ENCODE data around the gene MR1. TPM values are rescaled to one million over a fixed set of nuclear protein-coding genes. Genes with fewer than 3 reads are reported as not detected.

MR1 gene
- 9.6 TPM for total RNA-seq

DNA sequence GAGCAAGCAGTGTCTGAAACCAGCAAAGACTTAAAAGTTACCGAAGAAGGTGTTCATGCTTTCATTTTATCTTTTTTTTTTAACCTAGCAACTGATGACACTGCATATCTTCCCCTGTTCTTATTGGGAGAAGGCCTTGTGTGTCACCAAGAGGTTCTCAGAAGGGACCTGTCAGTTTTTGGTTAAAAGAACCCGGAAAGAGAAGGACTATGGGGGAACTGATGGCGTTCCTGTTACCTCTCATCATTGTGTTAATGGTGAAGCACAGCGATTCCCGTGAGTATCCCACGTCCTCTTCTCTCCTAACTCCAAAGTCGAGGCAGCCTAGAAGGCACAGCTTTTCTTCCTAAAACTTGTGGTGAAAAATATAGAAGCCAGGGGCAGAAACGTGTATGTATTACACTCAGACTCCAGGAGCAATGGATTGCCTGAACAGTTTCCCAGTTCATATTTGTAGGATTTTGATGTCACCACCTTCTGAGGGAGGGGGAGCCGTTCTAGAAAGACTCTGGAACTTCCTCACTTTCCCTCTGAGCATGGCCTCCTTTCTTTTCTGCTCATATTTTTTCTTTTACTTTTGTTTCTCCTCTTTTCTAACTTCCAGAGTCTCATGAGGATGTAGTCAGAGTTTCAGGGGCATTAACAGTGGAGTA, at the start of gene MR1:
Gene MR1, plus strand, starts transcription at position 185 of the 653 bp plus-strand sequence. Its CDS starts 25 bp downstream, at position 210.
- peak; percentile 85 for DNase-seq

DNA sequence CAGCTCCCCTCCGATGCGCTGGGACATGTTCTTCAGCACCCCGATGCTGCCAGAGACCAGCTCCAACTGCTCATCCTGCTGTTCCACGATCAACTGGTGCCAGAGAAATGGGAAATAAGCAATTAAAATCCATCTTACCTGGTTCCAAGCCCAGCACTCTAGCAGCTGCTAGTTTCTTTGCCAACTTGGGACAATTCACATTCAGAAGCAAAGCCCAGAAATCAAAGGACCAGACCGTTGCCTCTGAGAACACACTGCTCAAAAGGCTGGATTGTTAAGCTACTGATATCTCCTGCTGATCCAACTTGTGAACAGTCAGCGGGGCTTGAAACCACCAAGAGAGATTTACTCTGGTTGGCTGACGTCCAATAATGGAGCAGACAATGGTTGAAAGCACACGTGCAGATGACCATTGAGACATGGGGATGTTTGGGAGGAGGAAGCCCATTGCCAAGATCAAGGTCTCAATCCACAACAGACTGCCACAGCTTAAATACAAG, 45.5 kb upstream of the MR1 start:
- no peak for DNase-seq

- DNase-seq: no peak
These were observed 39.5 kb upstream of the MR1 start for GRCh38 chr1:180994262-180994661.

GRCh38 chr1:180997843-180998504, 35.8 kb upstream of the MR1 start:
- DNase-seq: no peak

- DNase-seq: no peak
These were observed 32.5 kb upstream of the MR1 start for GRCh38 chr1:181001091-181001780.

DNA sequence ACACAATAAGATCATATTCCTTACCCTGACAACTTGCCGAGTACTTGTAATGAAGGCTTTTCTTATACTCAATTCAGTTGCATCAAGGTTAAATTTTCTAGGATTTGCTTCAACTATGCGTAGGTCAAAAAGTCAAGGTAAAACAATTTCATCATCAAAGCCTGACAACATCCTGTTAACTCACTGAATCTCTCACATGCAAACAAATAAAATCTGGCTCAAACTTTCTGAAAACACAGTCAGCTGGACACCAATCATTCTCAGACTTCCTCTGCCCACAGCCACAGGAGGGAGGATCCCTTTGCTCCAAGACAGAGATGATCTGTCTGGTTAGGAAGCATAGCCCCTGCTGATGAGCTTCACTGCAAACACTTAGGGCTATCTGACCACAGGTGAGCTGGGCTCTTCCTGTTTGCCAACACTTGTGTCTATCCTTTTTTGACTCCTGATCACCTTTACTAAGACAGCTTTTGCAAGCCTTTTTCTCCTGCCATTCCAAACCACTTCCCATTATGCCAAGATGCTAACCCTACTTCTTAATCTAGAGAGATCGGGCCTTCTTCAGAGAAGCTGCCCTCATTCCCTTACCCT, 31.1 kb upstream of the MR1 start:
- no peak for DNase-seq

DNA sequence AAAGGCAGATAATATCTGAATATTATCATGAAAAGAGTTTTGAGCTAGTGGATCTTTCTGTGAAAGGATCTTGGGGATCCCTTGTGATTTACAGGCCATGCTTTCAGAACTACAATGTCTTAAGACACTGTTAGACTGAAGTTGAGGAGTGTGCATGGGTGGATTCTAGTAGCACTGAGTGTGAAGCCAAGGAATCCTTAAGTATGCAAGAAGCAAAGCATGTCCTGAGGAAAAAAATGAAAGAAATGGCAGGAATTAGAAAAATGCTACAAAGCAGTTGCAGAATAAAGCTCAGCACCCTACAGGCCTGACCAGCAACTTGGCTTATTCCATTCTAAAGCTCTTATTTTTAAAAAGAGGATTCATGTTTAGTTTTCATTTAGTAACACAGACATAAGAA, 23.0 kb upstream of the MR1 start:
- DNase-seq: peak; percentile 7

- no peak for DNase-seq
These were observed 22.2 kb upstream of the MR1 start for GRCh38 chr1:181011301-181012202.

DNA sequence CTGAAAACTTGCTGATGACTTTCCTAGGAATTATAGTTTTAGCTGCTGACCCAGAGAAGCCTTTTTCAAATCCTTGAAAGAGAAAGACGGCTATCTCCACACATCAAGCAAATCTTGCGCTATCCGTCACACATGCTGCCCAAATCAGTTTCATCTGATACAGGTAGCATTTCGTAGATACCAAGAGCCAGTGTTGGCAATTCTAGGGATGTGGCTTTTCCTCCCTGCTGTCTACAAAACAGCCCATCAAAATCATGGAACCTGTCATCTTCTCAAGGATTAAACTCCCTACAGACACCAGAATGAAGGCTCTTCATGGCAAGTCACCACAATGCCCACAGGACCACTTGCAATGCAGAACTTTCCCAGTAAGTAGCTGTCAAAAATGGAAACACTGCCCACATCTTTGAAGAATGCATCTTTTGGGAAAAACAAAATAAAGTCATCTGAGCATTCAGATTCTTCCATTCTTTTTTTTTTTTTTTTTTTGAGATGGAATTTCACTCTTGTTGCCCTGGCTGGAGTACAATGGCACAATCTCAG, 21.5 kb upstream of the MR1 start:
- no peak for DNase-seq

GRCh38 chr1:181013144-181013543, 20.6 kb upstream of the MR1 start:
- DNase-seq: no peak

- no peak for DNase-seq
These were observed 19.1 kb upstream of the MR1 start for GRCh38 chr1:181014477-181015250.

GRCh38 chr1:181015251-181015615, 18.6 kb upstream of the MR1 start:
- no peak for DNase-seq

DNA sequence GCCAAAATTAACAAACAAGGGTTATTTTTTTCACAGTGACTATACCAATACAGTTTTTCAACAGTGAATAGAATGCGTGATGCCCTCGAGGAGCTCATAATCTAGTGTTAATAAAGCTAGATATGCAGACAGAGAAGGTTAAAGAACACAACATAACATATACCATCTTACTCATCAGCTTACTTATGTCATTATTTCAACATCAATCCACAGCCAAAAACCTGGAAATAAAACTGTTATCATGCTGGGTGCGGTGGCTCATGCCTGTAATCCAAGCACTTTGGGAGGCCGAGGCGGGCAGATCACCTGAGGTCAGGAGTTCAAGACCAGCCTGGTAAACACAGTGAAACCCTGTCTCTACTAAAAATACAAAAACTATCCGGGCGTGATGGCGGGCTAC, 17.2 kb upstream of the MR1 start:
- no peak for DNase-seq

DNA sequence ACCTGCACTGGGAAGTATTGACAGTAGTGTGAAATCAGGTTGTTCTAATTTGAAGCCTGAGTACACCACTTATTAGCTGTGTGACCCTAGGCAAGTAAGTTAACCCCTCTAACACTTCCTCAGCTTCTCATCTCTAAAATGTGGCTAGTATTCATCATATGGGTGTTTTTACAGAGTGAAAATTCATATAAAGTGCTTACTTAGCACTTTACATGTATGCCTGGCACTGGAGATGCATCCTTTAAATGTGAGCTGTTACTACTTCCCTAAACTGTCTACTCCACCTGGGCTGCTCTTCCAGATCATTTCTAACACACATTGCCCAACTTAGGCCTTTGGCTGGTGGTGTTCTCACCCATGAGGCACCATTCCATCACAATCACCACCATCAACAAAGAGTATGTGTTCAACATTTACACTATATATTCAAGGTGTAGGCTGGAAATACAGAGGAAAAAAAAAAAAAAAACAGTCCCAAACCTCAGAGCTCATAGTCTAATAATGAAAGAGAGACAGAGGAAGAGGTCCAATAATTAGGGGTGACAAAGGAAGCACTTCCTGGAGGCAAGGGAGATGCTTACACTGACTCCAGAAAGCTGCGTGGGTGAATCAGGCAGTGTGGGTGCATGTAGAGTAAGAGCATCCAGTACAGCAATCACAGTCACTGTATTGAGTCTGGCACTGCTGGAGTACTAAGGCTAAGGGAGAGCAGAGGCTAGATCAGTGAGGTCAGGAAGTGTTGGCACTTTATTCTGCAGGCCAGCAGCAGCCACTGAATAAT, 14.7 kb upstream of the MR1 start:
- no peak for DNase-seq

- no peak for DNase-seq
These were observed 12.6 kb upstream of the MR1 start for GRCh38 chr1:181021159-181021558.

GRCh38 chr1:181021811-181022434, 11.9 kb upstream of the MR1 start:
- peak; percentile 43 for DNase-seq

GRCh38 chr1:181023265-181024057, 10.3 kb upstream of the MR1 start:
- no peak for DNase-seq

- DNase-seq: no peak
These were observed 5.6 kb upstream of the MR1 start for GRCh38 chr1:181028196-181028595.

DNA sequence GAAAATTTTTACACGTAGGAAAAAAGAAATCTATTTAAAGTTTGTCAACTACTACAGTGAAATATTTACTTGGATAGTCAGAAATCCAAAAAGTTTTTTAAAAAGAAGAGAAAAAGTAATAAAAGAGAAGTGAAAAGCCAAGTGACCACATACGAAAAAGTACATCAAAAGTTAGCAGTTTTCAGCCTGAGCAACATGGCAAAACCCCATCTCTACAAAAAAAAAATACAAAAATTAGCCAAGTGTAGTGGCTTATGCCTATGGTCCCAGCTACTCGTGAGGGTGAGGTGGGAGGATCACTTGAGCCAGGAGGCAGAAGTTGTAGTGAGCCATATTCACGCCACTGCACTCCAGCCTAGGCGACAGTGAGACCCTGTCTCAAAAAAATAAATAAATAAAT, 5.2 kb upstream of the MR1 start:
- no peak for DNase-seq

All from skin of body (tissue), 2 donors.